GM18519 (cell line): Measurements from ENCODE around the gene GPATCH4.

Experiments
- ATAC-seq: cut with Tn5 transposase; IDR thresholded peaks from one replicate; pipeline ENCODE4 v1.9.1; 2021; ENCODE audit warnings: mild to moderate bottlenecking, moderate library complexity; ENCODE audit not compliant: unreplicated experiment, low FRiP score

GPATCH4 gene

GRCh38 chr1:156551869-156552268, 49.4 kb downstream of the GPATCH4 start:
- no peak for ATAC-seq

- no peak for ATAC-seq
Observed at GRCh38 chr1:156551066-156551643, 50.1 kb downstream of the GPATCH4 start.

GRCh38 chr1:156550346-156550745, 50.9 kb downstream of the GPATCH4 start:
- no peak for ATAC-seq

GRCh38 chr1:156549831-156550230, 51.4 kb downstream of the GPATCH4 start:
- no peak for ATAC-seq

GRCh38 chr1:156549390-156549789, 51.9 kb downstream of the GPATCH4 start:
- no peak for ATAC-seq

- no peak for ATAC-seq
Observed at GRCh38 chr1:156547982-156548381, 53.3 kb downstream of the GPATCH4 start.

GRCh38 chr1:156547434-156547833, 53.8 kb downstream of the GPATCH4 start:
- ATAC-seq: no peak

- ATAC-seq: no peak
Observed at GRCh38 chr1:156546267-156546666, 55.0 kb downstream of the GPATCH4 start.

- no peak for ATAC-seq
Observed at GRCh38 chr1:156544592-156545102, 56.6 kb downstream of the GPATCH4 start.
